Peyer's patch (tissue), 4 donors: ENCODE data around the gene ICE1.

Experiments used
- POLR2A ChIP-seq, 2 donors: fragments of 450-650 bp; IDR thresholded peaks; one replicate each; pipeline ENCODE4 v1.5.1; 2017; ENCODE audit warnings: antibody characterized with exemption in 2 of 2, mild to moderate bottlenecking in 2 of 2, moderate library complexity in 2 of 2
- TF ChIP-seq, protein P1 (sequence below), 6 experiments: fragments of 450-650 bp in 4 of 6; fragments of 200-600 bp in 2 of 6; sonication (generic) in 1 of 6; IDR thresholded peaks; one replicate each; pipeline ENCODE4 v1.5.1; 2017 to 2019; ENCODE audit warnings: antibody characterized with exemption in 6 of 6, mild to moderate bottlenecking in 3 of 6, moderate library complexity in 1 of 6

DNA sequence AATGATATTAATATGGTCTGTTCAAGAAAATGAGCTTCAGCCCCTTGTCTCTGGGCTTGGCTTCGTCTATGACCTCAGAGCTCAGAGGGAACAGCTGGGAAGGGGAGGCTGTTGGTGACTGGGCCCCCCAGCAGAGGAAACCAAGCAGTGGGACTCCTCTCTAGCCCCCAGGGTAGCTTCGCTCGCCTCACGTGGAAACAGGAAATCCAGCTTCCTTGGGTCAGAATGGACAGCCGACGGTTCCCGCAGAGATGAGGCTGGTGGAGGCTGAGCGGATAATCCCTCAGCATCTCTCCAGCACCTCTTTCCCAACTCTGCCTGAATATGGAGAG, 37.2 kb upstream of the ICE1 start:
- TF ChIP-seq POLR2A (IDR thresholded peaks at IDR 0.05) = no peak
- TF ChIP-seq, protein P1, sequence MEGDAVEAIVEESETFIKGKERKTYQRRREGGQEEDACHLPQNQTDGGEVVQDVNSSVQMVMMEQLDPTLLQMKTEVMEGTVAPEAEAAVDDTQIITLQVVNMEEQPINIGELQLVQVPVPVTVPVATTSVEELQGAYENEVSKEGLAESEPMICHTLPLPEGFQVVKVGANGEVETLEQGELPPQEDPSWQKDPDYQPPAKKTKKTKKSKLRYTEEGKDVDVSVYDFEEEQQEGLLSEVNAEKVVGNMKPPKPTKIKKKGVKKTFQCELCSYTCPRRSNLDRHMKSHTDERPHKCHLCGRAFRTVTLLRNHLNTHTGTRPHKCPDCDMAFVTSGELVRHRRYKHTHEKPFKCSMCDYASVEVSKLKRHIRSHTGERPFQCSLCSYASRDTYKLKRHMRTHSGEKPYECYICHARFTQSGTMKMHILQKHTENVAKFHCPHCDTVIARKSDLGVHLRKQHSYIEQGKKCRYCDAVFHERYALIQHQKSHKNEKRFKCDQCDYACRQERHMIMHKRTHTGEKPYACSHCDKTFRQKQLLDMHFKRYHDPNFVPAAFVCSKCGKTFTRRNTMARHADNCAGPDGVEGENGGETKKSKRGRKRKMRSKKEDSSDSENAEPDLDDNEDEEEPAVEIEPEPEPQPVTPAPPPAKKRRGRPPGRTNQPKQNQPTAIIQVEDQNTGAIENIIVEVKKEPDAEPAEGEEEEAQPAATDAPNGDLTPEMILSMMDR (IDR thresholded peaks at IDR 0.05) = no peak
